ENCODE data around the gene HEBP2.

DNA sequence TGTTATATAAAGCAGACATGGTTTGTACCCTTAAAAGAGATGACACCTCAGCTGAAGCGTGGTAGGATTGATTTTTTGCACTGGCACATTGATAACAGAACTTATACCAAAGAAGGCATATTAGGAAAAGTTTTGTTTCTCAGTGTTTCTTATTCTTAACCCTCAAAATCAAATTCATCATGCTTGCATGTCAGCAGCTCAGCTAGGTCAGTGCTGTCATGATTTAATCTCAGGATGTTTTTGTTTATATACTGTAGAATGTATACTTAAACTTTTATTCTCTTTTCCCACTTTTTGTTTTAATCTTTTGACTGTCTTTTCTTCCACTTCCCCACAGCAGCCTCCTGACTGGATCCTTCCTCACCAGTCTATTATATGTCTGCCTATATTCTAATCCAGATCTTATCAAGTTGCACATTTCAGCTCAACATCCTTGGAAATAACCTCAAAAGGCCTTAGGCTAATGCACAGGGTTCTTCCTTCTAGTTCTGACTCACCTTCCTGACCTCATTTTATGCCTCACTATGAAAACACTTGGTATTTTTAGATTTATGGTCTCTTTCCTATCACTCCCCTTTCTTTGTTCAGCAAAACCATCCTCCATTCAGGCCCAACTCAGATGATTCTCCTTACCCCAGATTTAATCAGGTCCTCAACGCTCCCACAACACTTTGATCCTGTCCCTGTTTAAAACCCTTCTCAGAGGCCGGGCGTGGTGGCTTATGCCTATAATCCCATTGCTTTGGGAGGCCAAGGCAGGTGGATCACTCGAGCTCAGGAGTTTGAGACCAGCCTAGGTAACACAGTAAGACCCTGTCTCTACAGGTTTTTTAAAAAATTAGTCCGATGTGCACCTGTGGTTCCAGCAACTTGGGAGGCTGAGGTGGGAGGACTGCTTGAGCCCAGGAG lies 7.2 kb downstream of the HEBP2 start:
- TF ChIP-seq, protein P1, sequence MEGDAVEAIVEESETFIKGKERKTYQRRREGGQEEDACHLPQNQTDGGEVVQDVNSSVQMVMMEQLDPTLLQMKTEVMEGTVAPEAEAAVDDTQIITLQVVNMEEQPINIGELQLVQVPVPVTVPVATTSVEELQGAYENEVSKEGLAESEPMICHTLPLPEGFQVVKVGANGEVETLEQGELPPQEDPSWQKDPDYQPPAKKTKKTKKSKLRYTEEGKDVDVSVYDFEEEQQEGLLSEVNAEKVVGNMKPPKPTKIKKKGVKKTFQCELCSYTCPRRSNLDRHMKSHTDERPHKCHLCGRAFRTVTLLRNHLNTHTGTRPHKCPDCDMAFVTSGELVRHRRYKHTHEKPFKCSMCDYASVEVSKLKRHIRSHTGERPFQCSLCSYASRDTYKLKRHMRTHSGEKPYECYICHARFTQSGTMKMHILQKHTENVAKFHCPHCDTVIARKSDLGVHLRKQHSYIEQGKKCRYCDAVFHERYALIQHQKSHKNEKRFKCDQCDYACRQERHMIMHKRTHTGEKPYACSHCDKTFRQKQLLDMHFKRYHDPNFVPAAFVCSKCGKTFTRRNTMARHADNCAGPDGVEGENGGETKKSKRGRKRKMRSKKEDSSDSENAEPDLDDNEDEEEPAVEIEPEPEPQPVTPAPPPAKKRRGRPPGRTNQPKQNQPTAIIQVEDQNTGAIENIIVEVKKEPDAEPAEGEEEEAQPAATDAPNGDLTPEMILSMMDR (IDR thresholded peaks at IDR 0.05): no peak
- TF ChIP-seq POLR2A (IDR thresholded peaks at IDR 0.05): no peak

Measured in right lobe of liver (tissue), 4 donors.